NCI-H774 (cell line): ENCODE results near the gene WIZ.
A peak's percentile ranks its signal among the peaks of the same experiment; 100 is the strongest.

Experiments used
- DNase-seq: peaks from one replicate; lab custom pipeline; 2025; lab: John Stamatoyannopoulos, UW

Gene WIZ

GRCh38 chr19:15443838-15444237, 5.9 kb downstream of the WIZ start:
- DNase-seq: no peak

- no peak for DNase-seq
Observed at GRCh38 chr19:15443325-15443724, 6.4 kb downstream of the WIZ start.

GRCh38 chr19:15442142-15442920, 7.4 kb downstream of the WIZ start:
- DNase-seq: no peak

- DNase-seq: no peak
Observed at GRCh38 chr19:15441317-15441716, 8.4 kb downstream of the WIZ start.

GRCh38 chr19:15439821-15440641, 9.7 kb downstream of the WIZ start:
- DNase-seq: no peak

GRCh38 chr19:15439078-15439799, 10.5 kb downstream of the WIZ start:
- no peak for DNase-seq

- DNase-seq: no peak
Observed at GRCh38 chr19:15438577-15438976, 11.2 kb downstream of the WIZ start.

GRCh38 chr19:15438124-15438496, 11.6 kb downstream of the WIZ start:
- DNase-seq: no peak

- no peak for DNase-seq
Observed at GRCh38 chr19:15437355-15438123, 12.2 kb downstream of the WIZ start.

- no peak for DNase-seq
Observed at GRCh38 chr19:15436826-15437110, 13.0 kb downstream of the WIZ start.

GRCh38 chr19:15436012-15436825, 13.5 kb downstream of the WIZ start:
- DNase-seq: no peak

- DNase-seq: no peak
Observed at GRCh38 chr19:15433519-15434069, 16.2 kb downstream of the WIZ start.

- peak; percentile 88 for DNase-seq
Observed at GRCh38 chr19:15432629-15433518, 16.9 kb downstream of the WIZ start.

- no peak for DNase-seq
Observed at GRCh38 chr19:15432018-15432494, 17.7 kb downstream of the WIZ start.

GRCh38 chr19:15431396-15432017, 18.2 kb downstream of the WIZ start:
- DNase-seq: no peak

GRCh38 chr19:15430526-15431120, 19.1 kb downstream of the WIZ start:
- no peak for DNase-seq

- no peak for DNase-seq
Observed at GRCh38 chr19:15429825-15430467, 19.8 kb downstream of the WIZ start.
